NCI-H1092 treated with DMSO at 0.1 percent for 48 hours (cell line): Measurements from ENCODE around the gene PSD.

Experiments used
- DNase-seq: peaks from one replicate; lab custom pipeline; 2025; lab: John Stamatoyannopoulos, UW

PSD gene

GRCh38 chr10:102404361-102405107 lies 14.1 kb downstream of the PSD start:
- DNase-seq = no peak

GRCh38 chr10:102403115-102403514 lies 15.5 kb downstream of the PSD start:
- no peak for DNase-seq

GRCh38 chr10:102402512-102402896 lies 16.1 kb downstream of the PSD start:
- no peak for DNase-seq

- no peak for DNase-seq
Measured at GRCh38 chr10:102401735-102402511, 16.7 kb downstream of the PSD start.

- no peak for DNase-seq
Measured at GRCh38 chr10:102401342-102401654, 17.3 kb downstream of the PSD start.

GRCh38 chr10:102400598-102401341 lies 17.8 kb downstream of the PSD start:
- no peak for DNase-seq

GRCh38 chr10:102400076-102400475 lies 18.5 kb downstream of the PSD start:
- peak; percentile 4 for DNase-seq

- peak; percentile 70 for DNase-seq
Measured at GRCh38 chr10:102399217-102400021, 19.2 kb downstream of the PSD start.

- DNase-seq = no peak
Measured at GRCh38 chr10:102398172-102399020, 20.2 kb downstream of the PSD start.

- DNase-seq = no peak
Measured at GRCh38 chr10:102397222-102398171, 21.1 kb downstream of the PSD start.

- DNase-seq = no peak
Measured at GRCh38 chr10:102396730-102397151, 21.8 kb downstream of the PSD start.

GRCh38 chr10:102396317-102396650 lies 22.3 kb downstream of the PSD start:
- no peak for DNase-seq

GRCh38 chr10:102395400-102396316 lies 22.9 kb downstream of the PSD start, which contains the start of gene NFKB2:
Gene NFKB2, plus strand, starts transcription at chr10:102395705. Its CDS starts 255 bp downstream, at chr10:102395960.
- DNase-seq = peak; percentile 27

- DNase-seq = no peak
Measured at GRCh38 chr10:102394801-102395399, 23.7 kb downstream of the PSD start.

GRCh38 chr10:102394079-102394800 lies 24.3 kb downstream of the PSD start:
- peak; percentile 26 for DNase-seq

GRCh38 chr10:102393411-102394078 lies 25.0 kb downstream of the PSD start:
- peak; percentile 17 for DNase-seq

GRCh38 chr10:102392306-102392705 lies 26.3 kb downstream of the PSD start:
- no peak for DNase-seq
